H1 (cell line): ENCODE measurements around the gene BCL2L1. TPM values are rescaled to one million over a fixed set of nuclear protein-coding genes. Genes with fewer than 3 reads are reported as not detected.
A peak's percentile ranks its signal among the peaks of the same experiment; 100 is the strongest.

ENCODE experiments used
- CTCF ChIA-PET: fragments of 300-600 bp; sonication (Branson Sonifier 250); formaldehyde crosslinking; loops from one replicate; lab custom pipeline; 2021; ENCODE audit not compliant: partially characterized antibody; lab: Charles Lee
- POLR2A ChIA-PET: fragments of 300-600 bp; sonication (Branson Sonifier 250); formaldehyde crosslinking; loops from one replicate; lab custom pipeline; 2021; ENCODE audit warnings: inconsistent platforms; ENCODE audit not compliant: partially characterized antibody; lab: Charles Lee
- DNase-seq, 2 experiments: peaks; one replicate each; pipeline versions ENCODE4 v3.0.0 to v3.0.0-alpha.2; 2010 to 2022; ENCODE audit warnings: low spot score in 2 of 2, low read depth in 1 of 2, mixed read lengths in 1 of 2
- FAIRE-seq: peaks from 2 replicates; lab custom pipeline; 2011; peaks lifted over from hg19 to GRCh38; lab: Jason Lieb, UNC
- H2AFZ ChIP-seq: 2 replicates; pipeline ENCODE4 v1.8.1; 2012; ENCODE audit warnings: low read length, inconsistent platforms
- H2AK5ac ChIP-seq: 2 replicates; pipeline ENCODE4 v1.6.1; 2013; ENCODE audit warnings: low read depth, low read length
- H2BK120ac ChIP-seq: replicated peaks from 2 replicates; pipeline ENCODE3; 2013; ENCODE audit warnings: low read depth, low read length, inconsistent platforms
- H2BK12ac ChIP-seq: 2 replicates; pipeline ENCODE4 v1.6.1; 2013; ENCODE audit warnings: low read depth, low read length
- H2BK15ac ChIP-seq: 2 replicates; pipeline ENCODE4 v1.6.1; 2013; ENCODE audit warnings: low read length
- H2BK20ac ChIP-seq: 2 replicates; pipeline ENCODE4 v1.6.1; 2013; ENCODE audit warnings: low read length
- H2BK5ac ChIP-seq: 2 replicates; pipeline ENCODE4 v1.6.1; 2013; ENCODE audit warnings: low read depth, low read length
- H3K14ac ChIP-seq: 2 replicates; pipeline ENCODE4 v1.6.1; 2013; ENCODE audit warnings: inconsistent platforms; ENCODE audit not compliant: insufficient read length
- H3K18ac ChIP-seq: 2 replicates; pipeline ENCODE4 v1.6.1; 2013; ENCODE audit warnings: low read length; ENCODE audit errors: extremely low read depth
- H3K23ac ChIP-seq: 2 replicates; pipeline ENCODE4 v1.6.1; 2013; ENCODE audit warnings: inconsistent platforms; ENCODE audit not compliant: insufficient read length
- H3K23me2 ChIP-seq: 2 replicates; pipeline ENCODE4 v1.6.1; 2013; ENCODE audit warnings: low read depth, low read length
- H3K27ac ChIP-seq: 2 replicates; pipeline ENCODE4 v1.6.1; 2011; ENCODE audit warnings: low read depth, low read length, inconsistent platforms
- H3K27me3 ChIP-seq, 4 experiments: replicated peaks in 1 of 4; 1 replicate in 1 of 4; 2 replicates in 3 of 4; pipeline versions ENCODE4 v1.6.1 to v1.8.1; 2011 to 2013; ENCODE audit warnings: low read length in 3 of 4, mild to moderate bottlenecking in 3 of 4, inconsistent platforms in 2 of 4, mixed read lengths in 2 of 4, moderate library complexity in 1 of 4; ENCODE audit not compliant: control insufficient read depth in 3 of 4, insufficient read depth in 3 of 4; ENCODE audit errors: extremely low read depth in 1 of 4
- H3K36me3 ChIP-seq, 4 experiments: 2 replicates each; pipeline versions ENCODE4 v1.6.1 to v1.8.1; 2011 to 2013; ENCODE audit warnings: mild to moderate bottlenecking in 4 of 4, low read length in 3 of 4, moderate library complexity in 2 of 4, control low read depth in 1 of 4, inconsistent platforms in 1 of 4; ENCODE audit not compliant: insufficient read depth in 4 of 4, control insufficient read depth in 2 of 4
- H3K4ac ChIP-seq: replicated peaks from 2 replicates; pipeline ENCODE3; 2013; ENCODE audit warnings: low read length, low read depth, mixed read lengths, inconsistent platforms; ENCODE audit not compliant: insufficient read length
- H3K4me1 ChIP-seq, 4 experiments: replicated peaks in 1 of 4; 1 replicate in 1 of 4; 2 replicates in 3 of 4; pipeline versions ENCODE4 v1.6.1 to v1.8.1; 2011 to 2013; ENCODE audit warnings: low read length in 3 of 4, inconsistent platforms in 2 of 4, mixed read lengths in 1 of 4; ENCODE audit not compliant: insufficient read depth in 4 of 4, control insufficient read depth in 3 of 4
- H3K4me2 ChIP-seq, 2 experiments: 2 replicates each; pipeline versions ENCODE4 v1.6.1 to v1.8.1; 2011 to 2013; ENCODE audit warnings: low read depth in 2 of 2, low read length in 2 of 2, control low read depth in 1 of 2, inconsistent platforms in 1 of 2, mild to moderate bottlenecking in 1 of 2; ENCODE audit not compliant: insufficient read depth in 1 of 2
- H3K4me3 ChIP-seq, 4 experiments: fragments of 200-600, 300-600 bp in 1 of 4; sonication (generic), shearing (Covaris generic), sonication (Bioruptor Twin) in 1 of 4; 2 replicates each; pipeline versions ENCODE4 v1.5.1 to v1.8.1; 2011 to 2016; ENCODE audit warnings: low read length in 4 of 4, low read depth in 3 of 4, control low read depth in 2 of 4, inconsistent platforms in 2 of 4, mild to moderate bottlenecking in 2 of 4, mixed read lengths in 1 of 4, moderate library complexity in 1 of 4; ENCODE audit not compliant: insufficient read depth in 2 of 4; ENCODE audit errors: extremely low read depth in 1 of 4
- H3K56ac ChIP-seq: replicated peaks from 2 replicates; pipeline ENCODE3; 2013; ENCODE audit warnings: low read depth, mild to moderate bottlenecking, mixed read lengths, low read length, inconsistent platforms; ENCODE audit not compliant: insufficient read length
- H3K79me1 ChIP-seq: 2 replicates; pipeline ENCODE4 v1.6.1; 2013; ENCODE audit warnings: low read depth, low read length, control low read depth
- H3K79me2 ChIP-seq, 2 experiments: 2 replicates each; pipeline versions ENCODE4 v1.6.1 to v1.8.1; 2012 to 2013; ENCODE audit warnings: low read length in 2 of 2, mild to moderate bottlenecking in 2 of 2, inconsistent platforms in 1 of 2; ENCODE audit not compliant: insufficient read depth in 2 of 2, control insufficient read depth in 1 of 2
- H3K9ac ChIP-seq, 4 experiments: replicated peaks in 1 of 4; 1 replicate in 1 of 4; 2 replicates in 3 of 4; pipeline versions ENCODE4 v1.6.1 to v1.8.1; 2011 to 2013; ENCODE audit warnings: low read depth in 3 of 4, low read length in 3 of 4, control low read depth in 2 of 4, mild to moderate bottlenecking in 2 of 4, moderate library complexity in 2 of 4, inconsistent platforms in 1 of 4; ENCODE audit errors: extremely low read depth in 1 of 4
- H3K9me3 ChIP-seq, 2 experiments: 2 replicates each; pipeline versions ENCODE4 v1.6.1 to v1.8.1; 2012 to 2013; ENCODE audit warnings: mild to moderate bottlenecking in 2 of 2, moderate library complexity in 2 of 2, control low read depth in 1 of 2, inconsistent platforms in 1 of 2, low read depth in 1 of 2, low read length in 1 of 2, mixed read lengths in 1 of 2; ENCODE audit not compliant: insufficient read depth in 2 of 2
- H4K20me1 ChIP-seq, 2 experiments: replicated peaks in 1 of 2; 2 replicates each; pipeline versions ENCODE3 to v1.8.1; 2011 to 2013; ENCODE audit warnings: inconsistent platforms in 2 of 2, low read length in 2 of 2, mild to moderate bottlenecking in 1 of 2; ENCODE audit not compliant: insufficient read depth in 2 of 2, control insufficient read depth in 1 of 2
- H4K5ac ChIP-seq: 2 replicates; pipeline ENCODE4 v1.6.1; 2013; ENCODE audit warnings: low read length, low read depth, mixed read lengths, inconsistent platforms; ENCODE audit not compliant: insufficient read length
- H4K8ac ChIP-seq: 2 replicates; pipeline ENCODE4 v1.8.0; 2013; ENCODE audit warnings: mild to moderate bottlenecking, moderate library complexity, low read length, inconsistent platforms; ENCODE audit not compliant: insufficient read depth; ENCODE audit errors: extremely low read depth
- H4K91ac ChIP-seq: replicated peaks from 2 replicates; pipeline ENCODE3; 2013; ENCODE audit warnings: low read length, mixed read lengths, inconsistent platforms; ENCODE audit not compliant: insufficient read length
- MAFK ChIP-seq: IDR thresholded peaks from 2 replicates; pipeline ENCODE4 v1.6.1; 2012; ENCODE audit warnings: low read depth, mild to moderate bottlenecking, improper control_type of control experiment, low read length
- WGBS, 2 experiments: shearing (Covaris generic) in 1 of 2; methylation state at CpG; one replicate each; pipeline versions ENCODE4 v1.1.6 to v1.1.7; 2013 to 2015; ENCODE audit warnings: low lambda C conversion rate in 2 of 2, mixed read lengths in 2 of 2, inconsistent platforms in 1 of 2, low coverage in 1 of 2, missing lambda C conversion rate in 1 of 2; ENCODE audit not compliant: insufficient replicate concordance in 2 of 2, insufficient coverage in 1 of 2, insufficient read length in 1 of 2; ENCODE audit errors: extremely low coverage in 1 of 2, missing lambda C conversion rate in 1 of 2; 5-methylcytosine and 5-hydroxymethylcytosine counted together
- polyA plus RNA-seq, 7 experiments: library from polyadenylated mRNA; depleted of rRNA in 3 of 7; stranded (reverse) in 5 of 7; unstranded in 2 of 7; fragments of >200 nt in 5 of 7; fragments of 200-250 nt in 2 of 7; gene quantifications; 1 replicate in 5 of 7; 2 replicates in 1 of 7; 4 replicates in 1 of 7; pipeline versions ENCODE4 v1.2.1 to v1.2.3, GENCODE V29; 2011 to 2013; ENCODE audit warnings: missing spikeins in 2 of 7, mixed read lengths in 2 of 7
- total RNA-seq: library from RNA; stranded (reverse); fragmentation: NEBNext Ultra II Directional; extraction: Animal tissue kit (Norgen Biotek cat#: 25700); gene quantifications from 2 replicates; pipeline ENCODE4 v1.2.1, GENCODE V29; 2021

The BCL2L1 gene
- total and polyA plus RNA-seq, 2 of the 8 experiments (the other 6 are each of a cell fraction or from before 2014, with no cell fraction given) = 64.9 to 66.1 TPM

GRCh38 chr20:31695849-31696804 is 26.5 kb downstream of the BCL2L1 start:
- Histone ChIP-seq H3K9me3 (no peaks in the 10 kb centered on the region), H4K5ac (no peak overlapping the region), H3K27ac (no peak overlapping the region), H2BK15ac (no peak overlapping the region), H2BK20ac (no peak overlapping the region), H2BK120ac (no peak overlapping the region), H2AFZ (no peak overlapping the region), H3K4me2 (no peak overlapping the region; a peak in 1 of 4 replicates), H4K91ac (no peak overlapping the region), H4K20me1 (peaks cover 0 to 2% of the 10 kb centered on the region in 2 experiments)
- no peak for DNase-seq
- POLR2A ChIA-PET = interaction anchor here (1.1 to 3.4 kb wide), 6 partner anchors 11 to 28 kb away, joined by 4 to 25 read pairs (median 4); no protein-coding TSS in a partner anchor
- no peak for TF ChIP-seq MAFK
- TF ChIP-seq, all 59 proteins: peak for 0
- peaks cover 0 to 58% of the 10 kb centered on the region in 2 experiments; a peak in 2 of 4 replicates for H3K79me2 ChIP-seq
- H2BK12ac ChIP-seq = no peak overlapping the region
- CTCF ChIA-PET = interaction anchor here (1.1 to 6.8 kb wide), 6 partner anchors 10 to 34 kb away, joined by 4 to 49 read pairs (median 14); no protein-coding TSS in a partner anchor
- H3K9ac ChIP-seq = no peak overlapping the region
- H3K23ac ChIP-seq = no peak overlapping the region
- H3K79me1 ChIP-seq = peaks cover 5% of the 10 kb centered on the region
- H3K14ac ChIP-seq = no peak overlapping the region
- no peaks in the 10 kb centered on the region for H3K27me3 ChIP-seq
- no peak overlapping the region for H2BK5ac ChIP-seq
- H3K4me3 ChIP-seq = no peak overlapping the region
- peaks cover 0 to 2% (median 0%) of the 10 kb centered on the region in 4 experiments; a peak in 1 of 8 replicates for H3K36me3 ChIP-seq
- no peak for FAIRE-seq
- H3K4ac ChIP-seq = no peak overlapping the region
- no peaks in the 10 kb centered on the region for H3K23me2 ChIP-seq
- 89% methylated on average over 12 of the region's 12 CpGs; no CpG with 5 or more reads in 1 of the 2 experiments for WGBS, 2 experiments
- H4K8ac ChIP-seq = no peak overlapping the region
- H2AK5ac ChIP-seq = peak overlapping the region; percentile 54; the same call in 1 of the 2 replicates
- H3K56ac ChIP-seq = no peak overlapping the region
- peaks cover 15 to 26% (median 20%) of the 10 kb centered on the region in 4 experiments for H3K4me1 ChIP-seq
- no peak overlapping the region for H3K18ac ChIP-seq
